C4-2B (cell line): ENCODE results near the gene PTMS.

ENCODE experiments used
- H3K27ac ChIP-seq: fragments of 450-650 bp; 2 replicates; pipeline ENCODE4 v1.5.1; 2017
- CTCF ChIP-seq: fragments of 450-650 bp; conservative IDR thresholded peaks from 2 replicates; pipeline ENCODE4 v1.5.1; 2017; ENCODE audit warnings: mild to moderate bottlenecking
- ZFX ChIP-seq: fragments of 450-650 bp; IDR thresholded peaks from 2 replicates; pipeline ENCODE4 v1.6.1; 2017

The PTMS gene

DNA sequence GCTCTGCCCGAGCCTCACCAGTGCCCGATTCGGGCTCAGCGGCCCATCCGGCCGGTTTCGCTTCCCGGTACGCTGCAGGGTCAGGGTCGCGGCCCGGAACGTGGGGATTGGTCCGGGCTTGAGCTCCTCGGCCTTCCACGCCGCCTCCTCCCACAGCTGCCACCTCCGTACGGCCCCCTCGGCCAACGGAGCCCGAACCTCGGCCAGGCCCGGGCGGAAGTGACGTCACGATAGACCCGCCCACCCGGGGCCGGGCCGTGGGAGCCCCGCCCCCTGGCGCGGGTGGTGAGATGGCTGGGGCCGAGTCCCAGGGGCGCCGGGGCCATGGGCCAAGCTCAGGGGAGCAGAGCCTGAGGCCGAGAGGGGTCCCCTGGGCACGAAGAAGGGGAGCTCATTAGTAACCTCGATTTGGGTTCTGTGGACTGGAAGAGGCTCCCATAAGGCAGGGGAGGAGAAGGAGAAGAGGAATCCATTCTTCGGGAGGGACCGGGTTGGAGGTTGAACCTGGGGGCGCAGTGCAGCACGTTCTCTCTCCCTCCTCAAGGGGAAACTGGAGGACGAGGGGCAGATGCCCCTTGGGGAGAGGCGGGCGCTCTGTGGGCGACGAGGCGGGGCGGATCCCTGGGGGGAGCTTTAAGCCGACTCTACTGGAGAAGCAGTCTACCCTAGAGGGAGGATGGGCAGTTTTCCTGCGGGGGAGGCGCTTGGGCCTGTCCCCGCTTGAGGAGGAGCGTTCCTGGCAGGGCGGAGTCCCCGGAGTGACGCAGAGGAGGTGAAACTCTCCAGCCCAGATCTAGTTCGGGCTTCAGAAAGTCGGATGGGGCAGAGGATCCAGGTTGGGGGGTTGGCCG, 13.0 kb upstream of the PTMS start, which contains the start of gene MLF2:
Gene MLF2, minus strand, starts transcription at position 221 of the 851 bp plus-strand sequence. CDS start 807 bp downstream, outside the sequence.
- H3K27ac ChIP-seq = peak within 1 kb of the TSS; percentile 98
- no peak; the same call in 1 of the 2 replicates for TF ChIP-seq CTCF
- peak; percentile 96 for TF ChIP-seq ZFX

- H3K27ac ChIP-seq = peak overlapping the region; percentile 98
- TF ChIP-seq ZFX = no peak
- TF ChIP-seq CTCF = peak; percentile 98; the same call in 1 of the 2 replicates
These were observed 12.3 kb upstream of the PTMS start for GRCh38 chr12:6753772-6754356.

GRCh38 chr12:6754411-6754810, 11.8 kb upstream of the PTMS start:
- no peak overlapping the region for H3K27ac ChIP-seq

GRCh38 chr12:6757028-6757690, 9.0 kb upstream of the PTMS start:
- H3K27ac ChIP-seq = no peak overlapping the region
- TF ChIP-seq ZFX (no peak), CTCF (no peak)

More at GRCh38 chr12:6754411-6754810, 11.8 kb upstream of the PTMS start:
- no peak for TF ChIP-seq ZFX
- TF ChIP-seq CTCF = no peak

- no peak for TF ChIP-seq CTCF
- no peak for TF ChIP-seq ZFX
- H3K27ac ChIP-seq = no peak overlapping the region
These were observed 7.6 kb upstream of the PTMS start for GRCh38 chr12:6758506-6759095.

DNA sequence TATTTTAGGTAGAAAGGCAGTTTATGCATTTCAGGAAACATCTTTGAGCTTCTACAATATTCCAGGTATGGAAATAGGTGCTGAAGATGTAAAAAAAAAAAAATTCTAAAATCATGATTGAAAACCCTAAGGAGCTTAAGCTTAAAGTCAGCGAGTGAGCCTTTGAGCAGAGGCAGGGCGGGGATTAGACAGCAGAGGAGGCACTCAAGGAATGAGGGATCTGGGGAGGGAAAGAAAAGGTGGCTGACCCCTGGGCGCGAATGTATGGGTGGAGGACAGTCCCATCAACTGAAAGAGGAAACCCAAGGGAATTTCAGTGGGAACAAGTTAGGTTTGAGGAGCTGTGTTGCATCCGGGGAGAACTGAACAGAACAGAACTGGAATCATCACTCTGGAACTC, 6.4 kb upstream of the PTMS start:
- TF ChIP-seq CTCF (no peak), ZFX (no peak)
- H3K27ac ChIP-seq = no peak overlapping the region
